ENCODE results near the gene TBX10.

Gene TBX10

GRCh38 chr11:67609316-67609715, 30.2 kb downstream of the TBX10 start:
- Histone ChIP-seq H3K9me3 (replicated peaks in 1 of 2; ENCODE audit: control insufficient read depth in 2 of 2, insufficient read depth in 1 of 2, low read depth in 1 of 2, low read length in 2 of 2) (no peaks in the 10 kb centered on the region), H4K8ac (ENCODE audit: low read depth, low read length) (no peak overlapping the region), H3K36me3 (replicated peaks in 1 of 2; ENCODE audit: control insufficient read depth in 2 of 2, insufficient read depth in 2 of 2, low read length in 2 of 2) (peaks cover 16 to 48% of the 10 kb centered on the region in 2 donors), H3K14ac (ENCODE audit: low read length) (no peak overlapping the region), H3K18ac (ENCODE audit: low read length) (no peak overlapping the region), H2AFZ (ENCODE audit: low read length) (no peak overlapping the region), H3K27me3 (ENCODE audit: control insufficient read depth in 3 of 3, insufficient read depth in 3 of 3, low read depth in 1 of 3, low read length in 3 of 3) (peaks cover 0 to 13% (median 0%) of the 10 kb centered on the region in 3 experiments), H3K27ac (replicated peaks; ENCODE audit: low read length) (no peak overlapping the region), H3K4me1 (ENCODE audit: control insufficient read depth in 2 of 2, insufficient read depth in 1 of 2, low read depth in 1 of 2, low read length in 2 of 2) (peaks cover 19 to 29% of the 10 kb centered on the region in 2 donors), H3K4me3 (ENCODE audit: low read length in 2 of 2) (no peak overlapping the region), H3K23ac (ENCODE audit: low read depth, low read length, poor library complexity) (no peak overlapping the region), H3K4ac (ENCODE audit: low read length) (no peak overlapping the region), H3K9ac (ENCODE audit: low read depth, low read length, poor library complexity) (no peak overlapping the region), H4K91ac (ENCODE audit: low read depth, low read length, poor library complexity) (no peak overlapping the region), H2BK12ac (ENCODE audit: low read length) (no peak overlapping the region), H2AK5ac (ENCODE audit: low read depth, low read length) (no peak overlapping the region), H3K79me1 (ENCODE audit: low read depth, low read length) (peaks cover 4% of the 10 kb centered on the region), H3K4me2 (ENCODE audit: insufficient read depth, low read length, poor library complexity, severe bottlenecking) (no peak overlapping the region), H2BK5ac (ENCODE audit: low read length) (no peak overlapping the region), H2BK15ac (ENCODE audit: low read length) (no peak overlapping the region), H2BK120ac (ENCODE audit: low read depth, low read length) (no peak overlapping the region)
- no CpG with 5 or more reads among the region's 10 CpGs for WGBS, 2 donors (ENCODE audit: extremely low coverage in 2 of 2, insufficient read length in 2 of 2, insufficient replicate concordance in 1 of 2)
- DNase-seq (ENCODE audit: low spot score): no peak

- no peak overlapping the region for H3K18ac ChIP-seq (ENCODE audit: low read length)
- H3K4ac ChIP-seq (ENCODE audit: low read length): no peak overlapping the region
Observed at GRCh38 chr11:67608486-67608885, 31.1 kb downstream of the TBX10 start.

GRCh38 chr11:67607507-67607906, 32.1 kb downstream of the TBX10 start:
- Histone ChIP-seq H2AFZ (ENCODE audit: low read length) (peak overlapping the region; percentile 89), H3K27me3 (ENCODE audit: control insufficient read depth in 3 of 3, insufficient read depth in 3 of 3, low read depth in 1 of 3, low read length in 3 of 3) (peaks cover 0 to 15% (median 2%) of the 10 kb centered on the region in 3 experiments), H2BK120ac (ENCODE audit: low read depth, low read length) (no peak overlapping the region), H4K8ac (ENCODE audit: low read depth, low read length) (no peak overlapping the region), H3K9me3 (replicated peaks in 1 of 2; ENCODE audit: control insufficient read depth in 2 of 2, insufficient read depth in 1 of 2, low read depth in 1 of 2, low read length in 2 of 2) (peaks cover 2 to 4% of the 10 kb centered on the region in 2 donors), H3K27ac (replicated peaks; ENCODE audit: low read length) (no peak overlapping the region), H4K91ac (ENCODE audit: low read depth, low read length, poor library complexity) (no peak overlapping the region), H3K4ac (ENCODE audit: low read length) (no peak overlapping the region), H3K4me1 (ENCODE audit: control insufficient read depth in 2 of 2, insufficient read depth in 1 of 2, low read depth in 1 of 2, low read length in 2 of 2) (peaks cover 21 to 29% of the 10 kb centered on the region in 2 donors), H2BK5ac (ENCODE audit: low read length) (no peak overlapping the region), H3K18ac (ENCODE audit: low read length) (no peak overlapping the region), H3K79me1 (ENCODE audit: low read depth, low read length) (peaks cover 4% of the 10 kb centered on the region), H3K4me3 (ENCODE audit: low read length in 2 of 2) (peak overlapping the region; percentile 98 to 99), H3K9ac (ENCODE audit: low read depth, low read length, poor library complexity) (peak overlapping the region; percentile 94), H3K4me2 (ENCODE audit: insufficient read depth, low read length, poor library complexity, severe bottlenecking) (peak overlapping the region; percentile 97), H3K36me3 (replicated peaks in 1 of 2; ENCODE audit: control insufficient read depth in 2 of 2, insufficient read depth in 2 of 2, low read length in 2 of 2) (peaks cover 16 to 43% of the 10 kb centered on the region in 2 donors), H2BK12ac (ENCODE audit: low read length) (no peak overlapping the region), H3K23ac (ENCODE audit: low read depth, low read length, poor library complexity) (no peak overlapping the region), H2BK15ac (ENCODE audit: low read length) (no peak overlapping the region), H3K14ac (ENCODE audit: low read length) (no peak overlapping the region), H2AK5ac (ENCODE audit: low read depth, low read length) (no peak overlapping the region)
- no peak for DNase-seq (ENCODE audit: low spot score)
- no CpG with 5 or more reads among the region's 9 CpGs for WGBS, 2 donors (ENCODE audit: extremely low coverage in 2 of 2, insufficient read length in 2 of 2, insufficient replicate concordance in 1 of 2)

More at GRCh38 chr11:67608486-67608885, 31.1 kb downstream of the TBX10 start:
- no peak overlapping the region for H3K4me2 ChIP-seq (ENCODE audit: insufficient read depth, low read length, poor library complexity, severe bottlenecking)
- H2AFZ ChIP-seq (ENCODE audit: low read length): no peak overlapping the region
- H3K9ac ChIP-seq (ENCODE audit: low read depth, low read length, poor library complexity): no peak overlapping the region
- H3K4me1 ChIP-seq (ENCODE audit: control insufficient read depth in 2 of 2, insufficient read depth in 1 of 2, low read depth in 1 of 2, low read length in 2 of 2): peaks cover 21 to 26% of the 10 kb centered on the region in 2 donors
- H3K23ac ChIP-seq (ENCODE audit: low read depth, low read length, poor library complexity): no peak overlapping the region
- no peak overlapping the region for H4K8ac ChIP-seq (ENCODE audit: low read depth, low read length)
- peak overlapping the region in 1 of 2 donors; percentile 33 for H3K4me3 ChIP-seq (ENCODE audit: low read length in 2 of 2)
- WGBS, 2 donors (ENCODE audit: extremely low coverage in 2 of 2, insufficient read length in 2 of 2, insufficient replicate concordance in 1 of 2): no CpG with 5 or more reads among the region's 8 CpGs
- H2BK15ac ChIP-seq (ENCODE audit: low read length): no peak overlapping the region
- H2BK12ac ChIP-seq (ENCODE audit: low read length): no peak overlapping the region
- H4K91ac ChIP-seq (ENCODE audit: low read depth, low read length, poor library complexity): no peak overlapping the region
- H3K27ac ChIP-seq (replicated peaks; ENCODE audit: low read length): no peak overlapping the region
- H3K27me3 ChIP-seq (ENCODE audit: control insufficient read depth in 3 of 3, insufficient read depth in 3 of 3, low read depth in 1 of 3, low read length in 3 of 3): peaks cover 0 to 15% (median 0%) of the 10 kb centered on the region in 3 experiments
- no peaks in the 10 kb centered on the region for H3K9me3 ChIP-seq (replicated peaks in 1 of 2; ENCODE audit: control insufficient read depth in 2 of 2, insufficient read depth in 1 of 2, low read depth in 1 of 2, low read length in 2 of 2)
- peaks cover 4% of the 10 kb centered on the region for H3K79me1 ChIP-seq (ENCODE audit: low read depth, low read length)
- no peak overlapping the region for H3K14ac ChIP-seq (ENCODE audit: low read length)
- no peak for DNase-seq (ENCODE audit: low spot score)
- no peak overlapping the region for H2AK5ac ChIP-seq (ENCODE audit: low read depth, low read length)
- no peak overlapping the region for H2BK120ac ChIP-seq (ENCODE audit: low read depth, low read length)
- H3K36me3 ChIP-seq (replicated peaks in 1 of 2; ENCODE audit: control insufficient read depth in 2 of 2, insufficient read depth in 2 of 2, low read length in 2 of 2): peaks cover 16 to 48% of the 10 kb centered on the region in 2 donors
- no peak overlapping the region for H2BK5ac ChIP-seq (ENCODE audit: low read length)

- Histone ChIP-seq H2BK120ac (ENCODE audit: low read depth, low read length) (peak within 1 kb of the TSS; percentile 58), H2BK12ac (ENCODE audit: low read length) (no peak within 1 kb of the TSS), H3K4me3 (ENCODE audit: low read length in 2 of 2) (peak within 1 kb of the TSS; percentile 98 to 99), H3K23ac (ENCODE audit: low read depth, low read length, poor library complexity) (peak within 1 kb of the TSS; percentile 98), H3K27me3 (ENCODE audit: control insufficient read depth in 3 of 3, insufficient read depth in 3 of 3, low read depth in 1 of 3, low read length in 3 of 3) (peaks cover 0 to 15% (median 2%) of the 10 kb centered on the region in 3 experiments), H3K36me3 (replicated peaks in 1 of 2; ENCODE audit: control insufficient read depth in 2 of 2, insufficient read depth in 2 of 2, low read length in 2 of 2) (peaks cover 13 to 35% of the 10 kb centered on the region in 2 donors), H3K9ac (ENCODE audit: low read depth, low read length, poor library complexity) (peak within 1 kb of the TSS; percentile 94), H3K14ac (ENCODE audit: low read length) (peak within 1 kb of the TSS; percentile 97), H3K79me1 (ENCODE audit: low read depth, low read length) (peaks cover 4% of the 10 kb centered on the region), H3K9me3 (replicated peaks in 1 of 2; ENCODE audit: control insufficient read depth in 2 of 2, insufficient read depth in 1 of 2, low read depth in 1 of 2, low read length in 2 of 2) (peaks cover 2 to 5% of the 10 kb centered on the region in 2 donors), H2AFZ (ENCODE audit: low read length) (peak within 1 kb of the TSS; percentile 89), H2BK5ac (ENCODE audit: low read length) (no peak within 1 kb of the TSS), H2BK15ac (ENCODE audit: low read length) (peak within 1 kb of the TSS; percentile 72), H3K18ac (ENCODE audit: low read length) (peak within 1 kb of the TSS; percentile 88), H3K4me1 (ENCODE audit: control insufficient read depth in 2 of 2, insufficient read depth in 1 of 2, low read depth in 1 of 2, low read length in 2 of 2) (peaks cover 21 to 29% of the 10 kb centered on the region in 2 donors), H2AK5ac (ENCODE audit: low read depth, low read length) (peak within 1 kb of the TSS; percentile 93), H3K4ac (ENCODE audit: low read length) (no peak within 1 kb of the TSS), H3K4me2 (ENCODE audit: insufficient read depth, low read length, poor library complexity, severe bottlenecking) (peak within 1 kb of the TSS; percentile 97), H4K8ac (ENCODE audit: low read depth, low read length) (no peak within 1 kb of the TSS), H3K27ac (replicated peaks; ENCODE audit: low read length) (peak within 1 kb of the TSS; percentile 30), H4K91ac (ENCODE audit: low read depth, low read length, poor library complexity) (no peak within 1 kb of the TSS)
- DNase-seq (ENCODE audit: low spot score): peak; percentile 96
- WGBS, 2 donors (ENCODE audit: extremely low coverage in 2 of 2, insufficient read length in 2 of 2, insufficient replicate concordance in 1 of 2): no CpG with 5 or more reads among the region's 69 CpGs
Observed at GRCh38 chr11:67606492-67607295, 32.9 kb downstream of the TBX10 start, which contains the start of gene NDUFV1. Gene NDUFV1, plus strand, starts transcription at chr11:67606936. Its CDS starts 69 bp downstream, at chr11:67607005.

Measured in neuronal stem cell (in vitro differentiated cells).